ENCODE data around the gene ZNF436.

- TF ChIP-seq EZH2 (IDR thresholded peaks at IDR 0.05; ENCODE audit: insufficient read depth, poor library complexity, severe bottlenecking) (no peak), EZH2phosphoT487 (IDR thresholded peaks at IDR 0.05; ENCODE audit: insufficient read depth, low read depth) (no peak)
Observed at GRCh38 chr1:23367791-23368561, 1.7 kb downstream of the ZNF436 start.
